ENCODE results near the gene OPCML.
A peak's percentile ranks its signal among the peaks of the same experiment; 100 is the strongest.

Gene OPCML

DNA sequence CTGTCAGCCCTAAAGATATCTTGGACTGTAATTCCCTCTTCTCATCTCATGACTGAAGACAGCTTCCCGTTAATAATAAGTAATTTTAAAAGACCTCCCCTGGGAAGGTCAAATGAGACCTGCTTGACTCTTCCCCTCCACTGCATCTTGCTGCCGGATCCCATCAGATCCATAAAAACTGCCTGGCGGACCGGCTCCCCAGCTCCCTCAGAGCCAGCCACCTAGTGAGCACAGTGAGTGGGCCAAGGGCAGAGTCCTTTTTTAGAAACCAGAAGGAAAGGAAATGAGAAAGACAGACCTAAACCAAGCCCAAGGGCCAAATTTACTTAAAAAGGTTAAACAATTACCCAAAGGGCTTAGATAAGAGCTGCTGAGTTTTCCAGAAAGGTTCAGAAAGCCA lies 595.3 kb downstream of the OPCML start:
- no peak for DNase-seq
- peaks cover 16% of the 10 kb centered on the region for H3K4me1 Mint-ChIP-seq

GRCh38 chr11:132935383-132935782 lies 596.9 kb downstream of the OPCML start:
- peaks cover 14% of the 10 kb centered on the region for H3K27me3 Mint-ChIP-seq (ENCODE audit: low read depth, poor library complexity)
- no peak for TF ChIP-seq CTCF (IDR thresholded peaks at IDR 0.05)
- H3K36me3 Mint-ChIP-seq (ENCODE audit: low read depth), result no peaks in the 10 kb centered on the region

More for the DNA sequence above, 595.3 kb downstream of the OPCML start:
- Mint-ChIP-seq H3K36me3 (ENCODE audit: low read depth) (no peaks in the 10 kb centered on the region), H3K27me3 (ENCODE audit: low read depth, poor library complexity) (peaks cover 17% of the 10 kb centered on the region), H3K4me3 (no peak overlapping the region), H3K9me3 (no peaks in the 10 kb centered on the region), H3K27ac (no peak overlapping the region)
- no peak for TF ChIP-seq CTCF (IDR thresholded peaks at IDR 0.05)

DNA sequence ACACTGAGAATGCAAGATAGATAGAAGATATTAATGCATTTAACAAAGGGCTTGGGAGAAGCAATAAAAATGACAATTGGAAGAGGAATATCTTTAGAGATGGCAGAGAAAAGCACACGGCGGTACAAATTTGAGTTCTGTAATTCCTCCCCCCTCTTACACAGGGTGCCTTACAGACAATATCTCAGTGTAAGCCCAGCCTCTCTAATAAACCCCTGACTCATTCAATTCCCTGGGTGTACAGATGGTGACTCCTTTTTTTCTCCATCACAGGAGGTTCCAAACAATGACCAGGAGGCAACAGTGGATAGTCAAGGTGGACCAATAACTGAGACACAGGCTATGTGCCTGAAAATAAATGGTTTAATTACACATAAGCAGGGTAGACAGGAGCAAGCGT lies 598.6 kb downstream of the OPCML start:
- no peak for DNase-seq
- Mint-ChIP-seq H3K9me3 (peaks cover 16% of the 10 kb centered on the region), H3K27ac (peak overlapping the region; percentile 41), H3K4me1 (peaks cover 16% of the 10 kb centered on the region), H3K27me3 (ENCODE audit: low read depth, poor library complexity) (peaks cover 16% of the 10 kb centered on the region), H3K4me3 (no peak overlapping the region), H3K36me3 (ENCODE audit: low read depth) (peaks cover 5% of the 10 kb centered on the region)
- TF ChIP-seq CTCF (IDR thresholded peaks at IDR 0.05), result no peak

More at GRCh38 chr11:132935383-132935782, 596.9 kb downstream of the OPCML start:
- H3K27ac Mint-ChIP-seq, result no peak overlapping the region
- peaks cover 16% of the 10 kb centered on the region for H3K4me1 Mint-ChIP-seq
- no peak for DNase-seq
- peaks cover 4% of the 10 kb centered on the region for H3K9me3 Mint-ChIP-seq
- H3K4me3 Mint-ChIP-seq, result no peak overlapping the region

- Mint-ChIP-seq H3K4me3 (no peak overlapping the region), H3K36me3 (ENCODE audit: low read depth) (peaks cover 5% of the 10 kb centered on the region), H3K27me3 (ENCODE audit: low read depth, poor library complexity) (peaks cover 20% of the 10 kb centered on the region), H3K4me1 (peaks cover 10% of the 10 kb centered on the region), H3K27ac (peak overlapping the region; percentile 26), H3K9me3 (peaks cover 32% of the 10 kb centered on the region)
- TF ChIP-seq CTCF (IDR thresholded peaks at IDR 0.05), result no peak
- DNase-seq, result no peak
Measured at GRCh38 chr11:132925825-132926469, 606.4 kb downstream of the OPCML start.

GRCh38 chr11:132921597-132921996 lies 610.7 kb downstream of the OPCML start:
- Mint-ChIP-seq H3K36me3 (ENCODE audit: low read depth) (no peaks in the 10 kb centered on the region), H3K4me3 (no peak overlapping the region), H3K4me1 (peaks cover 26% of the 10 kb centered on the region), H3K27ac (no peak overlapping the region), H3K27me3 (ENCODE audit: low read depth, poor library complexity) (peaks cover 17% of the 10 kb centered on the region), H3K9me3 (peaks cover 17% of the 10 kb centered on the region)
- DNase-seq, result no peak
- TF ChIP-seq CTCF (IDR thresholded peaks at IDR 0.05), result no peak

- Mint-ChIP-seq H3K27ac (peak overlapping the region; percentile 67), H3K27me3 (ENCODE audit: low read depth, poor library complexity) (peaks cover 11% of the 10 kb centered on the region), H3K4me1 (peaks cover 26% of the 10 kb centered on the region), H3K9me3 (peaks cover 13% of the 10 kb centered on the region), H3K36me3 (ENCODE audit: low read depth) (no peaks in the 10 kb centered on the region), H3K4me3 (no peak overlapping the region)
- no peak for TF ChIP-seq CTCF (IDR thresholded peaks at IDR 0.05)
- DNase-seq, result peak; percentile 5
Measured at GRCh38 chr11:132920451-132921096, 611.7 kb downstream of the OPCML start.

Data from nephron progenitor cell (in vitro differentiated cells).